Measurements from ENCODE around the gene POC5. TPM values are rescaled to one million over a fixed set of nuclear protein-coding genes. Genes with fewer than 3 reads are reported as not detected.
A peak's percentile ranks its signal among the peaks of the same experiment; 100 is the strongest.

The POC5 gene
- total and polyA plus RNA-seq, 8 donors, result 2.6 to 6.9 (median 4.5) TPM

DNA sequence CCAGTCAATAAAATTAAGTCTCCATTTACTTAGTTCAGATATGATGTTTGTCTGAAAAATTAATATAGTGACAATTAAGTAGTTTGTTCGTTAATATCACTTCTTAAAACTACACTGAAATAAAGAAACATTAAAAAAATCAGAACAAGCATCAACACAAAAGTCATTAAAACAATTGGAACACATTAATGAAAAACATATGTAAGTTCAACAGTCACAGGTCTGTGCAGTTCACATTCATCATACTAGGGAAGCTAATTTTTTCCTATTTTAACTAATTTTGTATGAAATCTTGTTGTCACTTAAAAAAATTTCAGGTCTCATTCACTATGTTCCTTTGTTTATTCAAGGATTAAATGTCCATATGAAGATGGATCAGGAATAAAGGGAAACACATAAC, 22.5 kb downstream of the POC5 start:
- no peak overlapping the region for H3K27ac ChIP-seq
- TF ChIP-seq, protein P1, sequence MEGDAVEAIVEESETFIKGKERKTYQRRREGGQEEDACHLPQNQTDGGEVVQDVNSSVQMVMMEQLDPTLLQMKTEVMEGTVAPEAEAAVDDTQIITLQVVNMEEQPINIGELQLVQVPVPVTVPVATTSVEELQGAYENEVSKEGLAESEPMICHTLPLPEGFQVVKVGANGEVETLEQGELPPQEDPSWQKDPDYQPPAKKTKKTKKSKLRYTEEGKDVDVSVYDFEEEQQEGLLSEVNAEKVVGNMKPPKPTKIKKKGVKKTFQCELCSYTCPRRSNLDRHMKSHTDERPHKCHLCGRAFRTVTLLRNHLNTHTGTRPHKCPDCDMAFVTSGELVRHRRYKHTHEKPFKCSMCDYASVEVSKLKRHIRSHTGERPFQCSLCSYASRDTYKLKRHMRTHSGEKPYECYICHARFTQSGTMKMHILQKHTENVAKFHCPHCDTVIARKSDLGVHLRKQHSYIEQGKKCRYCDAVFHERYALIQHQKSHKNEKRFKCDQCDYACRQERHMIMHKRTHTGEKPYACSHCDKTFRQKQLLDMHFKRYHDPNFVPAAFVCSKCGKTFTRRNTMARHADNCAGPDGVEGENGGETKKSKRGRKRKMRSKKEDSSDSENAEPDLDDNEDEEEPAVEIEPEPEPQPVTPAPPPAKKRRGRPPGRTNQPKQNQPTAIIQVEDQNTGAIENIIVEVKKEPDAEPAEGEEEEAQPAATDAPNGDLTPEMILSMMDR (IDR thresholded peaks at IDR 0.05), result no peak
- H3K27me3 ChIP-seq, result no peaks in the 10 kb centered on the region
- no peaks in the 10 kb centered on the region for H3K36me3 ChIP-seq
- intact Hi-C loops (cut with DNase I), result no loop called here
- no peaks in the 10 kb centered on the region for H3K9me3 ChIP-seq
- no peak for ATAC-seq
- H3K4me1 ChIP-seq, result no peaks in the 10 kb centered on the region
- 91 to 96% methylated on average over 1 of the region's 1 CpG for WGBS, 2 donors
- no peak overlapping the region for H3K4me3 ChIP-seq
- no peak for DNase-seq
- peak; percentile 61 for FAIRE-seq

DNA sequence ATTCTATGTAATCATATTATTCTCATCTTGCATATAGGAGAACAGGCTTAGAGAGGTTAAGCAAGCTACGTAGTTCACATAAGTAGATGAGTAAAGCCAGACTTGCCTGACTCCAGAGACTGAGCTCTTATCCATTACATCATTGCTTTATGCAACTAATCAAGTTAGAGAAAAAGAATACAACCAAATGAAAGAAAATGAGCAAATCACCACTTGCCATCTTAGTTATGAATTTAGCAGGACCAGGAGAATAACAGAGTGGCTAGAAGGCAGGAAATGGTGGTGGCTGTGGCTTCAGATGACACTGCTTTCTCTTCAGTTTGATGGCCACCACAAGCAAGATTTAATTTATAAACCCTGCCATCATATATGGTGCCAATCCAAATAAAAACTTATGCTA, 26.6 kb downstream of the POC5 start:
- TF ChIP-seq, protein P1 (IDR thresholded peaks at IDR 0.05), result no peak
- intact Hi-C loops (cut with DNase I), result no loop called here
- no peak overlapping the region for H3K4me3 ChIP-seq
- no peaks in the 10 kb centered on the region for H3K9me3 ChIP-seq
- H3K27me3 ChIP-seq, result no peaks in the 10 kb centered on the region
- no peak overlapping the region for H3K27ac ChIP-seq
- 97 to 100% methylated on average over 1 of the region's 1 CpG for WGBS, 2 donors
- no peaks in the 10 kb centered on the region for H3K36me3 ChIP-seq
- ATAC-seq, result no peak
- DNase-seq, result no peak
- no peak for FAIRE-seq
- peaks cover 0 to 10% (median 0%) of the 10 kb centered on the region in 3 donors for H3K4me1 ChIP-seq

DNA sequence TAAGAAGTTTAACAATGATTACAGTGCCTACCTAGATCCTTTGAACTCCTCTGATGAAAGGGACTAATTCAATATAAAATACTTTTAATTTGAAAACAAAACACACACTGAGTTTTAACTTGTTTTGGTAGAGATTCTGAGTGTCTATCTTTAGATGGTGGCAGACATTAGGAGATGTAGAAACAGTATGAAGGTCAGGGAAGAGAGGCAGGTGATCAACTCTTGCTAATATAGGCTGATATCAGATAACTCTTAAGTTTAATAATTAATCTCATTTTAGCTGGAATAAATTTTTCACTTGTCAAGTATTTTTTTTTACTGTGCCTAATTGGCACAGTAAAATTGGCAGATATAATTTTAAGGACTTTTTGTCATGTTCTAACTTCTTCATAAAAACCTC, 30.8 kb downstream of the POC5 start:
- Histone ChIP-seq H3K4me1 (peaks cover 0 to 15% (median 8%) of the 10 kb centered on the region in 3 donors), H3K27ac (no peak overlapping the region), H3K36me3 (no peaks in the 10 kb centered on the region), H3K4me3 (no peak overlapping the region), H3K9me3 (no peaks in the 10 kb centered on the region), H3K27me3 (no peaks in the 10 kb centered on the region)
- DNase-seq (no peak), FAIRE-seq (no peak), ATAC-seq (peak; percentile 47 to 81 (median 66))
- TF ChIP-seq, protein P1 (IDR thresholded peaks at IDR 0.05), result no peak
- intact Hi-C loops (cut with DNase I), result no loop called here

DNA sequence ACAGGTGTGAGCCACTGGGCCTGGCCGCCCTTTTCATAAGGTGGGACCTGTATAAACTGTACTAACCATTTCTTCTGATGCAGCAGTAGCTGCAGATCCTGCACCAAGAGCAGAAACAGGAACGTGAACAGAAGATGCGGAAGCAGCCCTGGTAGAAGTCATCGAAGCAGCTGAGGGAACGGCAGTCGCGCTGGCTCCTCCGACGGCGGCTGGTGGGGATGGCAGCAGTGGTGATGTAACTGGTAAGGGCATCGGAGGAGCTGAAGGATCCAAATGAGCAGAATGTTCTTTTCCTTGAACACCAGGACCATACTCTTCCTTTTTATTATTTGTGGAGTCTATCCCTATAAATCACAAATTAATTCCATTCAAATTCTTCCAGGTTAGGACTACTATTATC, 32.1 kb downstream of the POC5 start:
- no peak overlapping the region for H3K4me3 ChIP-seq
- no peak for FAIRE-seq
- WGBS, 2 donors, result 97% methylated on average over 11 of the region's 11 CpGs

DNA sequence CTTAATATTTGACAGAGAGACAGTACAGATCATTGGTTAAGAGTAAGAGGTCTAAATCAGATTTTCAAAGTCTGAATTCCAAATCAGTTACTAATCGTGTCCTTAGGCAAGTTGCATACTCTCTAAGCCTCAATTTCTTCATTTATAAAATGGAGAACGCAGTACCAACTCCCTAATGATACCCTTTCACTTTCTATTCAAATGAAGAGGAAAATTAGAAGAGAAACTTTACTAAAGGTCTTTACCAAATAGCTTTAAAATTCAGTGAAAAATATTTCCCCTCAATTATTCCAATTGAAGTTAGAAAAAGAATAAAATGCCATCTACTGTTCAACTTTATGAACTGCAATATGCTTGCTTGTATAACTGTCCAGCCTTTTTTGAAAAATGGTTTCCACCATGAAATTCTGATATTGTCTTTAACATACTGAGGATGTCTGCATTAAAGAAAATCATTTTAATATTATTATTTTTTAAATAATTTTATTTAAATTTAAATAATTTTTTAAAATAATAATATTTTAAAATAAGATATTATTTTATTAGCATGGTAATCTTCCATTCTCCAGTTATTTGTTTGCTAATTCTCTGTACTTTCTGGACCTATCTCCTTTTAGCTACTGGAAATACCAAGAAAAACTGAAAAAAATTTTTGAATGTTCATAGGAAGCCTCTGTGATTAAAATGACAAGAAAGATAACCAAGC, 36.0 kb downstream of the POC5 start:
- Histone ChIP-seq H3K4me3 (no peak overlapping the region), H3K27ac (peak overlapping the region in 1 of 4 donors; percentile 33), H3K27me3 (no peaks in the 10 kb centered on the region), H3K9me3 (no peaks in the 10 kb centered on the region), H3K36me3 (no peaks in the 10 kb centered on the region), H3K4me1 (peaks cover 0 to 22% (median 13%) of the 10 kb centered on the region in 3 donors)
- ATAC-seq (peak in 3 of 4 donors; percentile 69 to 75 (median 70)), FAIRE-seq (peak; percentile 98), DNase-seq (no peak)
- intact Hi-C loops (cut with DNase I), result no loop called here
- TF ChIP-seq, protein P1 (IDR thresholded peaks at IDR 0.05), result peak; percentile 51 to 77 (median 64)
- WGBS, 2 donors, result 24 to 32% methylated on average over 2 of the region's 2 CpGs

More for the DNA sequence above, 32.1 kb downstream of the POC5 start:
- Histone ChIP-seq H3K27ac (no peak overlapping the region), H3K4me1 (peaks cover 0 to 18% (median 17%) of the 10 kb centered on the region in 3 donors), H3K9me3 (no peaks in the 10 kb centered on the region), H3K36me3 (no peaks in the 10 kb centered on the region), H3K27me3 (no peaks in the 10 kb centered on the region)
- TF ChIP-seq, protein P1 (IDR thresholded peaks at IDR 0.05), result no peak
- DNase-seq (no peak), ATAC-seq (no peak)
- intact Hi-C loops (cut with DNase I), result no loop called here

Data from pancreas (tissue), 10 donors.